Adrenal gland (tissue), 5 donors: Measurements from ENCODE around the gene LRRC4C.

Experiments used
- CTCF ChIP-seq, 6 experiments: fragments of 450-650 bp in 4 of 6; fragments of 200-600 bp in 2 of 6; sonication (generic) in 1 of 6; IDR thresholded peaks; 1 replicate in 5 of 6; 2 replicates in 1 of 6; pipeline versions ENCODE4 v1.5.1 to v1.8.0; 2016 to 2021; ENCODE audit warnings: antibody characterized with exemption in 6 of 6, mild to moderate bottlenecking in 2 of 6, moderate library complexity in 1 of 6
- POLR2A ChIP-seq, 2 donors: fragments of 450-650 bp; IDR thresholded peaks; one replicate each; pipeline ENCODE4 v1.6.1; 2017; ENCODE audit warnings: antibody characterized with exemption in 2 of 2, mild to moderate bottlenecking in 2 of 2, moderate library complexity in 1 of 2
- donor health status: DM: no; HTN: no; CAD: no.

- TF ChIP-seq CTCF (IDR thresholded peaks at IDR 0.05) (no peak), POLR2A (IDR thresholded peaks at IDR 0.05) (no peak)
These were observed 324.5 kb downstream of the LRRC4C start for GRCh38 chr11:41134971-41135370.
